ENCODE measurements around the gene SUSD1. TPM values are rescaled to one million over a fixed set of nuclear protein-coding genes. Genes with fewer than 3 reads are reported as not detected.
A peak's percentile ranks its signal among the peaks of the same experiment; 100 is the strongest.
"Not testable (repeated sequence)": the region's sequence is repeated elsewhere in the genome, so short reads cannot be mapped to it uniquely, and the experiment has no call there.

The SUSD1 gene
- total and polyA plus RNA-seq, 12 donors: 1.5 to 14.7 (median 4.3) TPM

DNA sequence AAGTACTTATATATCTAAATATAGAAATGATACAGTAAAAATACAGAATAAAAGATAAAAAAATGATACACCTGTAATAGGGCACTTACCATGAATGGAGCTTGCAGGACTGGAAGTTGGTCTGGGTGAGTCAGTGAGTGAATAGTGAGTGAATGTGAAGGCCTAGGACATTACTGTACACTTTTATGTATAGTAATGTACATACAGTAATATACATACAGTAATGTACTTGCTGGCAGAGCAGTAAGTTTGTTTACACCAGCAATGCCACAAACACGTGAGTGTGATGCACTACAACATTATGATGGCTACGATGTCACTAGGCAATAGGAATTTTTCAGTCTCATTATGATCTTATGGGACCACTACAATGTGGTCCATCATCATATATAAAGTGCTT, 34.2 kb downstream of the SUSD1 start:
- Histone ChIP-seq H3K27ac (no peak overlapping the region), H3K36me3 (peaks cover 0 to 40% (median 0%) of the 10 kb centered on the region in 9 donors), H3K4me1 (peaks cover 0 to under 1% (median 0%) of the 10 kb centered on the region in 9 donors), H3K4me3 (no peak overlapping the region), H3K27me3 (no peaks in the 10 kb centered on the region), H3K9me3 (no peaks in the 10 kb centered on the region)
- TF ChIP-seq, protein P1, sequence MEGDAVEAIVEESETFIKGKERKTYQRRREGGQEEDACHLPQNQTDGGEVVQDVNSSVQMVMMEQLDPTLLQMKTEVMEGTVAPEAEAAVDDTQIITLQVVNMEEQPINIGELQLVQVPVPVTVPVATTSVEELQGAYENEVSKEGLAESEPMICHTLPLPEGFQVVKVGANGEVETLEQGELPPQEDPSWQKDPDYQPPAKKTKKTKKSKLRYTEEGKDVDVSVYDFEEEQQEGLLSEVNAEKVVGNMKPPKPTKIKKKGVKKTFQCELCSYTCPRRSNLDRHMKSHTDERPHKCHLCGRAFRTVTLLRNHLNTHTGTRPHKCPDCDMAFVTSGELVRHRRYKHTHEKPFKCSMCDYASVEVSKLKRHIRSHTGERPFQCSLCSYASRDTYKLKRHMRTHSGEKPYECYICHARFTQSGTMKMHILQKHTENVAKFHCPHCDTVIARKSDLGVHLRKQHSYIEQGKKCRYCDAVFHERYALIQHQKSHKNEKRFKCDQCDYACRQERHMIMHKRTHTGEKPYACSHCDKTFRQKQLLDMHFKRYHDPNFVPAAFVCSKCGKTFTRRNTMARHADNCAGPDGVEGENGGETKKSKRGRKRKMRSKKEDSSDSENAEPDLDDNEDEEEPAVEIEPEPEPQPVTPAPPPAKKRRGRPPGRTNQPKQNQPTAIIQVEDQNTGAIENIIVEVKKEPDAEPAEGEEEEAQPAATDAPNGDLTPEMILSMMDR (IDR thresholded peaks at IDR 0.05): no peak
- 91 to 94% methylated on average over 2 of the region's 2 CpGs for WGBS, 2 donors
- no peak for DNase-seq
- intact Hi-C loops (cut with DNase I): no loop called here
- no peak for ATAC-seq

DNA sequence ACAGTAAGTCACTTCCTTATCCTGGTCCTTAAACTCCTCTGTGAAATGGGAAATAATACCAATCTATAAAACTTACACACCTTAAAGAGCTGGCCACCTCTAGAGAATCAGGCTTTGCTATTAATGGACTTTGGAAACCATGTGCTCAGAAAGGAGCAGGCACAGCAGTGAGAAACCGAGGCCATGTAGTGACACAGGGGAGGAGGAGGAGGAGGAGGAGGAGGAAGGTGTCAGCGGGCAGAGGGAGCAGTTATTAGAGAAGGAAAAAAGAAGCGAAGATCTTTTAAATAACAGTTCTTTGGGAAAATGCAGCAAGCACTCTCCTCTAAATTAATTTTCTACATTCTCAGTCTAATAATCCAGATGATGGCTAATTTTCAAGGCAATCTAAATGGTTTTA, 38.0 kb downstream of the SUSD1 start:
- WGBS, 2 donors: 87 to 91% methylated on average over 3 of the region's 3 CpGs
- ATAC-seq: no peak
- no peak overlapping the region for H3K27ac ChIP-seq

DNA sequence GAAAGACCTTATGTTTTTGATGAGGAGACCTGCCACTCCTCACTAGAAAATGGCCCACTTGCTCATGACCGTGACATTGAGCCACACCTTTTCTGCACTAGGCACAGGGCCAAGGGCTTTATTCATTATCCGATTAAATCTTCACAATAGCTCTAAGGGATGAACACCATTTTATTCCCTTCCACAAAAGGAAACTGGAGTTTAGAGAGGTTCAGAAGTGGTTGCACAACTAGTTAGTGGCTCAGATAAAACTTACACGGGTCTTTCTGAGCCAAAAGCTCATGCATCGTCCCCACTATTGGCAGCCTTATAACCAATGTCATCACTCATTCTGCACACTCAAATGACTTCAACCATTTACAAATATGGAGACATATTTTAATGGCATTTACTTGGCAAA, 39.4 kb downstream of the SUSD1 start:
- ATAC-seq: peak in 1 of 8 donors; percentile 44
- peaks cover 0 to 14% (median 3%) of the 10 kb centered on the region in 11 donors for H3K9me3 ChIP-seq

More for the DNA sequence above, 38.0 kb downstream of the SUSD1 start:
- TF ChIP-seq, protein P1 (IDR thresholded peaks at IDR 0.05): no peak
- Histone ChIP-seq H3K9me3 (peaks cover 0 to 14% (median 3%) of the 10 kb centered on the region in 11 donors), H3K4me3 (no peak overlapping the region), H3K27me3 (no peaks in the 10 kb centered on the region), H3K36me3 (peaks cover 0 to 32% (median 0%) of the 10 kb centered on the region in 9 donors), H3K4me1 (peaks cover 0 to 5% (median 0%) of the 10 kb centered on the region in 9 donors)
- no peak for DNase-seq
- intact Hi-C loops (cut with DNase I): no loop called here

DNA sequence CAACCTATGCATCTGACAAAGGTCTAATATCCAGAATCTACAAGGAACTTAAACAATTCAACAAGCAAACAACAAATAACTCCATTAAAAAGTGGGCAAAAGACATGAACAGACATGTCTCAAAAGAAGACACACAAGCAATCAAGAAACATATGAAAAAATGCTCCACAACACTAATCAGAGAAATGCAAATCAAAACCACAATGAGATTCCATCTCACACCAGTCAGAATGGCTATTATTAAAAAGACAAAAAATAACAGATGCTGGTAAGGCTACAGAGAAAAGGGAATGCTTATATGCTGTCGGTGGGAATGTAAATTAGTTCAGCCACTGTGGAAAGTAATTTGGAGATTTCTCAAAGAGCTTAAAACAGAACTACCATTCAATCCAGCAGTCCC, 41.3 kb downstream of the SUSD1 start:
- H3K9me3 ChIP-seq: peaks cover 0 to 14% (median 3%) of the 10 kb centered on the region in 11 donors
- H3K4me1 ChIP-seq; H3K4me3 ChIP-seq; DNase-seq; ATAC-seq; H3K27ac ChIP-seq; intact Hi-C loops (cut with DNase I); H3K27me3 ChIP-seq: not testable (repeated sequence)
- 100% methylated on average over 1 of the region's 1 CpG for WGBS, 2 donors
- H3K36me3 ChIP-seq: peaks cover 0 to 10% (median 0%) of the 10 kb centered on the region in 9 donors

More for the DNA sequence above, 39.4 kb downstream of the SUSD1 start:
- peaks cover 0 to 20% (median 0%) of the 10 kb centered on the region in 9 donors for H3K36me3 ChIP-seq
- H3K27me3 ChIP-seq: no peaks in the 10 kb centered on the region
- H3K4me1 ChIP-seq: peaks cover 0 to 5% (median 0%) of the 10 kb centered on the region in 9 donors
- H3K4me3 ChIP-seq: no peak overlapping the region
- TF ChIP-seq, protein P1 (IDR thresholded peaks at IDR 0.05): no peak
- WGBS, 2 donors: 47 to 50% methylated on average over 4 of the region's 4 CpGs
- intact Hi-C loops (cut with DNase I): no loop called here
- no peak for DNase-seq
- H3K27ac ChIP-seq: no peak overlapping the region

DNA sequence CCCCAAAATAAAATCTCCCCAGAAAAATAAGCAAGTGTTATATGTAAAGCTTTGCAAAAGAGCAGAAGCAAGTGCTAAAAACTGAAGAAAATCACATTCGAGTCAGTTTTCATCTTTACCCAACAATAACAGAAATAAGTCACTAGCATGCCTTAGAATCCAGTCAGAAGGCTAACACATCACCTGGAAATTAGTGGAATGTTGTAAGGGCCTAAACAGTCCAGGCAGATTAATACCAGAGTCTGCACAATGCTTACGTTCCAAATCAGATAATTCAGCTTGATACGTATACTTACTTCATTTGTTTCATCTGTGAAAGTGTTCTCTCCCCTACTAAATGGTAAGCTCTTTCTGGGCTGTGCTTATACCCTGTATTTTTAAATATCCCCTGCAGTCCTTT, 42.7 kb downstream of the SUSD1 start:
- TF ChIP-seq, protein P1 (IDR thresholded peaks at IDR 0.05): no peak
- DNase-seq (no peak), ATAC-seq (no peak)
- no peak overlapping the region for H3K4me3 ChIP-seq
- WGBS, 2 donors: 97 to 98% methylated on average over 3 of the region's 3 CpGs
- peaks cover 0 to 10% (median 0%) of the 10 kb centered on the region in 9 donors for H3K36me3 ChIP-seq
- H3K27ac ChIP-seq: no peak overlapping the region
- no peaks in the 10 kb centered on the region for H3K27me3 ChIP-seq
- peaks cover 0 to 14% (median 3%) of the 10 kb centered on the region in 11 donors for H3K9me3 ChIP-seq
- peaks cover 0 to 5% (median 0%) of the 10 kb centered on the region in 9 donors for H3K4me1 ChIP-seq
- intact Hi-C loops (cut with DNase I): no loop called here

Data from heart right ventricle (tissue), 16 donors.